Hematopoietic multipotent progenitor cell treated with erythropoietin and hydrocortisone succinate and interleukin-3 and kit ligand, for 15 days (in vitro differentiated cells): ENCODE measurements around the gene COIL.
"Not testable (repeated sequence)": the region's sequence is repeated elsewhere in the genome, so short reads cannot be mapped to it uniquely, and the experiment has no call there.

Experiments
- DNase-seq: peaks from one replicate; pipeline ENCODE4 v3.0.0-alpha.2; 2015; ENCODE audit warnings: low spot score

COIL gene

GRCh38 chr17:56960596-56961538, at the start of gene COIL:
COIL (minus strand) TSS chr17:56961050; CDS start chr17:56961019, 31 bp downstream.
- peak; percentile 93 for DNase-seq

- no peak for DNase-seq
Observed at GRCh38 chr17:57010487-57010886, 49.6 kb upstream of the COIL start.

GRCh38 chr17:57009737-57010445, 49.0 kb upstream of the COIL start:
- DNase-seq = peak; percentile 52

GRCh38 chr17:57008958-57009357, 48.1 kb upstream of the COIL start:
- DNase-seq = no peak

- DNase-seq = no peak
Observed at GRCh38 chr17:57006040-57006439, 45.2 kb upstream of the COIL start.

- no peak for DNase-seq
Observed at GRCh38 chr17:57004944-57005579, 44.2 kb upstream of the COIL start.

- no peak for DNase-seq
Observed at GRCh38 chr17:57002904-57003303, 42.1 kb upstream of the COIL start.

- DNase-seq = no peak
Observed at GRCh38 chr17:57001541-57001940, 40.7 kb upstream of the COIL start.

GRCh38 chr17:56997313-56997712, 36.5 kb upstream of the COIL start:
- DNase-seq = no peak

GRCh38 chr17:56995766-56996165, 34.9 kb upstream of the COIL start:
- DNase-seq = no peak

- DNase-seq = no peak
Observed at GRCh38 chr17:56994009-56994792, 33.4 kb upstream of the COIL start.

- DNase-seq = no peak
Observed at GRCh38 chr17:56992364-56992763, 31.5 kb upstream of the COIL start.

- no peak for DNase-seq
Observed at GRCh38 chr17:56988901-56989572, 28.2 kb upstream of the COIL start.

- no peak for DNase-seq
Observed at GRCh38 chr17:56987283-56987834, 26.5 kb upstream of the COIL start.

GRCh38 chr17:56985371-56986162, 24.7 kb upstream of the COIL start:
- DNase-seq = no peak

- no peak for DNase-seq
Observed at GRCh38 chr17:56983366-56983765, 22.5 kb upstream of the COIL start.

- DNase-seq = peak; percentile 73
Observed at GRCh38 chr17:56982312-56982711, 21.5 kb upstream of the COIL start.

- not testable (repeated sequence) for DNase-seq
Observed at GRCh38 chr17:56980526-56980925, 19.7 kb upstream of the COIL start.

GRCh38 chr17:56979091-56979480, 18.2 kb upstream of the COIL start:
- no peak for DNase-seq

GRCh38 chr17:56978441-56979090, 17.7 kb upstream of the COIL start:
- peak; percentile 55 for DNase-seq
